ENCODE data around the gene C17orf113.

DNA sequence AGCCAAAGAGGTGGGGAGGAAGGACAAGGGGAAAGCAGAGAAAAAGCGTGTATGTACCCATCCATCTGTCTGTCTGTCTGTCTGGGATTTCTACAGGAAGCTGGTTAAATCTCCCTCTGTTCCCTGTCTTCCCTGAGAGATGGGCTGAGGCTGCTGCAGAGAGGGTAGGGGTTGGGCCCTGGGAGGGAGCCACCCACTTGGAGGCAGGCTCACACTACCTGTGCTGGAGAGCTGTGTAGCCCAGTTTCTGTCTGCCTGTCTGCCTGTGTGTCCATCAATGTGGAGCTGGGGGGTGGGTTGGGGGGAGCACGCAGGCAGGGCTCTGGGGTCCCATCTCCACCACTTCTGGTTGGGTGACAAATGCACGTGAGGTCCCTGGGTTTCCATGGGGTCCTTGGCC, 18.6 kb upstream of the C17orf113 start:
- TF ChIP-seq, protein P1, sequence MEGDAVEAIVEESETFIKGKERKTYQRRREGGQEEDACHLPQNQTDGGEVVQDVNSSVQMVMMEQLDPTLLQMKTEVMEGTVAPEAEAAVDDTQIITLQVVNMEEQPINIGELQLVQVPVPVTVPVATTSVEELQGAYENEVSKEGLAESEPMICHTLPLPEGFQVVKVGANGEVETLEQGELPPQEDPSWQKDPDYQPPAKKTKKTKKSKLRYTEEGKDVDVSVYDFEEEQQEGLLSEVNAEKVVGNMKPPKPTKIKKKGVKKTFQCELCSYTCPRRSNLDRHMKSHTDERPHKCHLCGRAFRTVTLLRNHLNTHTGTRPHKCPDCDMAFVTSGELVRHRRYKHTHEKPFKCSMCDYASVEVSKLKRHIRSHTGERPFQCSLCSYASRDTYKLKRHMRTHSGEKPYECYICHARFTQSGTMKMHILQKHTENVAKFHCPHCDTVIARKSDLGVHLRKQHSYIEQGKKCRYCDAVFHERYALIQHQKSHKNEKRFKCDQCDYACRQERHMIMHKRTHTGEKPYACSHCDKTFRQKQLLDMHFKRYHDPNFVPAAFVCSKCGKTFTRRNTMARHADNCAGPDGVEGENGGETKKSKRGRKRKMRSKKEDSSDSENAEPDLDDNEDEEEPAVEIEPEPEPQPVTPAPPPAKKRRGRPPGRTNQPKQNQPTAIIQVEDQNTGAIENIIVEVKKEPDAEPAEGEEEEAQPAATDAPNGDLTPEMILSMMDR (IDR thresholded peaks at IDR 0.05) = no peak
- no peak for TF ChIP-seq POLR2AphosphoS5 (IDR thresholded peaks at IDR 0.05; ENCODE audit: low read depth, low read length)

Data from Panc1 (cell line).